Duodenal mucosa (tissue), 2 donors: ENCODE data around the gene WDR64.

Experiments used
- H3K27ac ChIP-seq: one replicate; pipeline ENCODE4 v1.7.0; 2013; ENCODE audit warnings: low read depth, low read length
- H3K27me3 ChIP-seq, 2 donors: one replicate each; pipeline ENCODE4 v1.7.0; 2013; ENCODE audit warnings: low read length in 2 of 2, control low read depth in 1 of 2; ENCODE audit not compliant: insufficient read depth in 2 of 2, control insufficient read depth in 1 of 2
- H3K36me3 ChIP-seq, 2 donors: one replicate each; pipeline ENCODE4 v1.7.0; 2013; ENCODE audit warnings: low read length in 2 of 2, control low read depth in 1 of 2; ENCODE audit not compliant: insufficient read depth in 2 of 2, control insufficient read depth in 1 of 2
- H3K4me1 ChIP-seq, 2 donors: one replicate each; pipeline ENCODE4 v1.7.0; 2013; ENCODE audit warnings: low read length in 2 of 2, control low read depth in 1 of 2; ENCODE audit not compliant: insufficient read depth in 2 of 2, control insufficient read depth in 1 of 2
- H3K4me3 ChIP-seq, 2 donors: one replicate each; pipeline ENCODE4 v1.7.0; 2013; ENCODE audit warnings: low read length in 2 of 2, low read depth in 1 of 2
- H3K9ac ChIP-seq, 2 donors: one replicate each; pipeline ENCODE4 v1.7.0; 2013; ENCODE audit warnings: low read length in 2 of 2, low read depth in 1 of 2
- H3K9me3 ChIP-seq, 2 donors: one replicate each; pipeline ENCODE4 v1.7.0; 2013; ENCODE audit warnings: low read length in 2 of 2, control low read depth in 1 of 2; ENCODE audit not compliant: control insufficient read depth in 1 of 2

The WDR64 gene

GRCh38 chr1:241639623-241640148, 12.4 kb upstream of the WDR64 start:
- Histone ChIP-seq H3K4me3 (peak overlapping the region; percentile 94 to 97), H3K9ac (peak overlapping the region; percentile 76 to 95), H3K27ac (peak overlapping the region; percentile 65)

GRCh38 chr1:241640149-241640866, 11.8 kb upstream of the WDR64 start, which contains the start of the genes CHML and OPN3:
Gene CHML (minus strand): TSS chr1:241640369. CDS start chr1:241635766, 4,603 bp downstream.
Gene OPN3 (minus strand): TSS chr1:241640369. CDS start chr1:241640254, 115 bp downstream.
- Histone ChIP-seq H3K27ac (peak within 1 kb of the TSS; percentile 65), H3K36me3 (no peaks in the 10 kb centered on the region), H3K4me1 (peaks cover 9 to 14% of the 10 kb centered on the region in 2 donors), H3K9ac (peak within 1 kb of the TSS; percentile 76 to 95), H3K27me3 (no peaks in the 10 kb centered on the region), H3K4me3 (peak within 1 kb of the TSS; percentile 94 to 97), H3K9me3 (no peaks in the 10 kb centered on the region)

More at GRCh38 chr1:241639623-241640148, 12.4 kb upstream of the WDR64 start:
- no peaks in the 10 kb centered on the region for H3K36me3 ChIP-seq
- no peaks in the 10 kb centered on the region for H3K27me3 ChIP-seq
- no peaks in the 10 kb centered on the region for H3K9me3 ChIP-seq
- peaks cover 9 to 14% of the 10 kb centered on the region in 2 donors for H3K4me1 ChIP-seq

- Histone ChIP-seq H3K9me3 (no peaks in the 10 kb centered on the region), H3K36me3 (no peaks in the 10 kb centered on the region), H3K4me3 (peak overlapping the region; percentile 68 to 82), H3K27ac (no peak overlapping the region), H3K27me3 (no peaks in the 10 kb centered on the region), H3K9ac (no peak overlapping the region), H3K4me1 (peaks cover 9 to 14% of the 10 kb centered on the region in 2 donors)
Observed at GRCh38 chr1:241640867-241641622, 11.0 kb upstream of the WDR64 start.

GRCh38 chr1:241641773-241642592, 10.1 kb upstream of the WDR64 start:
- Histone ChIP-seq H3K9me3 (no peaks in the 10 kb centered on the region), H3K4me1 (peaks cover 7 to 14% of the 10 kb centered on the region in 2 donors), H3K36me3 (no peaks in the 10 kb centered on the region), H3K27ac (no peak overlapping the region), H3K27me3 (no peaks in the 10 kb centered on the region), H3K4me3 (no peak overlapping the region), H3K9ac (no peak overlapping the region)

GRCh38 chr1:241642593-241642944, 9.5 kb upstream of the WDR64 start:
- H3K27ac ChIP-seq = no peak overlapping the region
- peaks cover 5 to 14% of the 10 kb centered on the region in 2 donors for H3K4me1 ChIP-seq
- no peak overlapping the region for H3K4me3 ChIP-seq
- no peak overlapping the region for H3K9ac ChIP-seq
- H3K36me3 ChIP-seq = no peaks in the 10 kb centered on the region
- H3K27me3 ChIP-seq = no peaks in the 10 kb centered on the region
- no peaks in the 10 kb centered on the region for H3K9me3 ChIP-seq

- H3K4me3 ChIP-seq = no peak overlapping the region
- H3K36me3 ChIP-seq = no peaks in the 10 kb centered on the region
- H3K9ac ChIP-seq = no peak overlapping the region
- peaks cover under 1 to 5% of the 10 kb centered on the region in 2 donors for H3K4me1 ChIP-seq
- H3K27ac ChIP-seq = no peak overlapping the region
- no peaks in the 10 kb centered on the region for H3K27me3 ChIP-seq
- no peaks in the 10 kb centered on the region for H3K9me3 ChIP-seq
Observed at GRCh38 chr1:241644259-241644658, 7.8 kb upstream of the WDR64 start.

GRCh38 chr1:241645199-241645598, 6.9 kb upstream of the WDR64 start:
- Histone ChIP-seq H3K27me3 (no peaks in the 10 kb centered on the region), H3K4me3 (no peak overlapping the region), H3K9me3 (no peaks in the 10 kb centered on the region), H3K27ac (no peak overlapping the region), H3K36me3 (no peaks in the 10 kb centered on the region), H3K9ac (no peak overlapping the region), H3K4me1 (peaks cover 0 to 5% of the 10 kb centered on the region in 2 donors)

- Histone ChIP-seq H3K9me3 (no peaks in the 10 kb centered on the region), H3K9ac (no peak overlapping the region), H3K36me3 (no peaks in the 10 kb centered on the region), H3K27me3 (no peaks in the 10 kb centered on the region), H3K4me1 (no peaks in the 10 kb centered on the region), H3K4me3 (no peak overlapping the region), H3K27ac (no peak overlapping the region)
Observed at GRCh38 chr1:241646201-241646600, 5.9 kb upstream of the WDR64 start.

- H3K9ac ChIP-seq = no peak overlapping the region
- no peaks in the 10 kb centered on the region for H3K36me3 ChIP-seq
- no peaks in the 10 kb centered on the region for H3K27me3 ChIP-seq
- H3K27ac ChIP-seq = no peak overlapping the region
- no peaks in the 10 kb centered on the region for H3K4me1 ChIP-seq
- H3K9me3 ChIP-seq = no peaks in the 10 kb centered on the region
- H3K4me3 ChIP-seq = no peak overlapping the region
Observed at GRCh38 chr1:241647658-241648057, 4.4 kb upstream of the WDR64 start.
